Measurements from ENCODE around the gene EIF3I.

Gene EIF3I

DNA sequence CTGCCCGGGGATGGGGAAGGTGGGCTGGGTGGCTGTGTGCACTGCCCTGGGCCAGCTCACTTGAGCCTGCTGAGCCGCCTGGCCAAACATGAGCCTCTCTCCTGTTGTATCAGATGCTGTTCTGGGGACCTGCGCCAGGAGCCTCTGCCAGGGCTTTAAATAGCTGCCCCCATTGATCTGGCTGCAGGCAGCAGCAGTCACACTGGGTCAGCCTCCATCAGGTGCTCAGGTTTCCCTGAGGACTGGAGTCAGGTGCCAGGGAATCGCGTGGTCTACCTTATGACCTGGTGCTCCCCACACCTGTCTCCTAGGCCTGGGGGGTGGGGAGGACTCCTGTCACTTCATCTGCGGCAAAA is 22.5 kb upstream of the EIF3I start:
- H3K9ac ChIP-seq (ENCODE audit: low read length), result peak overlapping the region; percentile 79

DNA sequence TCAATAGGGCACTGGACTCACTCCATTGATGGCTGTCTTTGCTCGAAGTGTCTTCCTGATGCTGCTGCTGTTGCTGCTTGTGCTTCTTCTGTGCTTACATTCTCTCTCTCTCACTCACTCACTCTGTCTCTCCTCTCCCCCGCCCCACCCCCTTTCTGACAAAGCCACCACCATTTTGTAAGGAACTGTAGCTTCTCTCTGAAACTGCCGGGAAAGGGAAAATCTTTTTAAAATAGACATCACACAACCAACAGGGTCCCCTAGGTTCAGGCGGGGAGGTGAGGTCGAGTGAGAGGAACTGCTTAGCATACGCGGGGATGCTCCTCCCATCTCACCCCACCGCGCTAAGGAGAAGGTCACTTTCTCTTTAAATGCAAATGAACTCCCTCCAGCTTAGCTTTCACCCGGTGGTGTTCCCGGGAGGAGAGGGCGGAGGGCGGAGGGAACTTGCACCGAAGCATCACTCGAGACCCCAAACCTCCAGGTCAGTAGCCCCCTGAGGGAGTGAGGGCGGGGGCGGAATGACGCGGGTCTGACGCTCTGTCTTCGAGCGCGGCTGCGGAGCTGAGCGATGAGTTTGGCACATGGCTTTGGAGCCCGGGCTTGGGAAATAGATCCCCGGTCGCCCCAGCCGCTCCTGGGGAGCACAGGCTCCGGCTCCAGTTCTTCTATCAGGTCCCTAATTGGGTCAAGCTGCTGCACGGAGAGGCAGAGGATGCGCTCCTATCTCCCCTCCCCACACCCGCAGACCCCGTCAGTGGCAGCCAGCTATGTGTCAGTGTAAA is 21.8 kb upstream of the EIF3I start, which contains the start of gene CCDC28B:
Gene CCDC28B (plus strand): TSS at position 370 of the 785 bp plus-strand sequence. CDS start 1,341 bp downstream, outside the sequence.
- Histone ChIP-seq H3K9ac (ENCODE audit: low read length) (peak within 1 kb of the TSS; percentile 79), H3K9me3 (ENCODE audit: low read length) (no peaks in the 10 kb centered on the region), H3K36me3 (ENCODE audit: insufficient read depth, low read length) (peaks cover 19% of the 10 kb centered on the region), H3K4me1 (ENCODE audit: insufficient read depth, low read length) (peaks cover 28% of the 10 kb centered on the region), H3K4me3 (ENCODE audit: low read depth in 1 of 2, low read length in 2 of 2) (peak within 1 kb of the TSS; percentile 18 to 89), H3K27ac (ENCODE audit: low read depth, low read length) (peak within 1 kb of the TSS; percentile 92), H3K27me3 (ENCODE audit: control insufficient read depth in 1 of 2, insufficient read depth in 2 of 2, low read length in 2 of 2) (no peaks in the 10 kb centered on the region)

More for the DNA sequence above, 22.5 kb upstream of the EIF3I start:
- no peaks in the 10 kb centered on the region for H3K27me3 ChIP-seq (ENCODE audit: control insufficient read depth in 1 of 2, insufficient read depth in 2 of 2, low read length in 2 of 2)
- H3K27ac ChIP-seq (ENCODE audit: low read depth, low read length), result peak overlapping the region; percentile 92
- H3K9me3 ChIP-seq (ENCODE audit: low read length), result no peaks in the 10 kb centered on the region
- H3K4me1 ChIP-seq (ENCODE audit: insufficient read depth, low read length), result peaks cover 23% of the 10 kb centered on the region
- peak overlapping the region in 1 of 2 donors; percentile 89 for H3K4me3 ChIP-seq (ENCODE audit: low read depth in 1 of 2, low read length in 2 of 2)
- peaks cover 26% of the 10 kb centered on the region for H3K36me3 ChIP-seq (ENCODE audit: insufficient read depth, low read length)

DNA sequence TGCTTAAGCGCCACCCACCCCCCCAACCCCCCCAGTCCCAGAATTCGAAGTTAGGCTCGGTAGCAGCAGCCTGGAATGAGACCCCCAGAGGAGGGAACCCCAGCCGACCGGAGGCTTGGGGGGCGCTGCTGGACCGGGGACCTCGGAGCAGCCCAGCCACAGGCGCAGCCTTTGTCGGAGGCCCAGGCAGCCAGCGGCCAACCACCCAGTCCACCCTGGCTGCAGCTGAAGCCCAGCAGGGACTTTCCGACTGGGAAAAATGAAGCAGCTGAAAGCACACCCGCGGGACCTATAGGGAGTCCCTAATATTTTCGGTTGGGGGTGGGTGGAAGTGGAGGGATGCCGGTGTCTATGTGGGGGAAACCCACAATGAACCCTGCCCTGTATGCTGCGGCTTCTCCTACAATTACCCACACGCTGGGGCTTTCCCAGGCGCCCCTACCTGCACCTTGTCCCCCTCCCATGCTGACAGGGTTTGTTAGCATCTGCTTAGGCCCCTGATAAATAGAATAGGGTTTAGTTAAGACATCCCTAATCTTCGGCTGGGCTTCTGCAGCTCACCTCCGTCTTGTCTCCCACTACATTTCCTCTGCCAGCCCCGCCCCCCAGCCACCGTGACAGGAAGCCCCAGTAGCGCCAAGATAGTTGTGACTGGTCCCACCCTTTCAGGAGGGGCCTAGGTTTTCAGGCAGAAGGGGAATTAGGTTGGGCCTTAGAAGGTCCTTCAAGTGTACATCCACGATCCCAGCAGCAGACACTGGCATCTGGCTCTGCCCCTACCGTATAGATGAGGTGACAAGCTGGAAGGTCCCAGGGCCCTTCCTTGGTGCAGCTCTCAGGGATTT is 21.0 kb upstream of the EIF3I start:
- H3K27me3 ChIP-seq (ENCODE audit: control insufficient read depth in 1 of 2, insufficient read depth in 2 of 2, low read length in 2 of 2), result no peaks in the 10 kb centered on the region
- peak overlapping the region; percentile 92 for H3K27ac ChIP-seq (ENCODE audit: low read depth, low read length)
- H3K4me3 ChIP-seq (ENCODE audit: low read depth in 1 of 2, low read length in 2 of 2), result peak overlapping the region; percentile 18 to 89
- H3K9ac ChIP-seq (ENCODE audit: low read length), result peak overlapping the region; percentile 79
- peaks cover 32% of the 10 kb centered on the region for H3K4me1 ChIP-seq (ENCODE audit: insufficient read depth, low read length)
- H3K36me3 ChIP-seq (ENCODE audit: insufficient read depth, low read length), result peaks cover 11% of the 10 kb centered on the region
- H3K9me3 ChIP-seq (ENCODE audit: low read length), result no peaks in the 10 kb centered on the region

DNA sequence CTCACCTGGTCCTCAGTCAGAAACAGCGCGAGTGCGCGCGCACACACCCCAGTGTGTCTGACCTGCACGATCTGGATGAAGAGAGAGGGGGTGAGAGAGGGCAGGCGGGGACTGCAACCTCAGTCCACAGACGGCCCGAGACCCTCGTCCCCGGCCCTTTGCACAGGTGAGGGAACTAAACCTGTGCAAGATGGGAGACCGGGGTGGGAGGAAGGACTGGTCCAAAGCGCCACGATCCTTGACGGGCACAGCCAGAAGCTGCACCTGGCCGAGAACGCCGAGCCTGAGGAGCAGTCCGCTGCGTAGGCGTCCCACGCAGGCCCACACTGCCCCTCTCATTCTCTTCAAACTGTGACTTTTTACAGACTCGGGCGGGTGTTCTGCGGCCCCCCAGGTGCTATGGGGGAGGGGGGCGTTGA is 17.3 kb upstream of the EIF3I start:
- Histone ChIP-seq H3K9ac (ENCODE audit: low read length) (no peak overlapping the region), H3K9me3 (ENCODE audit: low read length) (no peaks in the 10 kb centered on the region), H3K4me3 (ENCODE audit: low read depth in 1 of 2, low read length in 2 of 2) (peak overlapping the region; percentile 72 to 79), H3K27me3 (ENCODE audit: control insufficient read depth in 1 of 2, insufficient read depth in 2 of 2, low read length in 2 of 2) (no peaks in the 10 kb centered on the region), H3K36me3 (ENCODE audit: insufficient read depth, low read length) (no peaks in the 10 kb centered on the region), H3K27ac (ENCODE audit: low read depth, low read length) (peak overlapping the region; percentile 78), H3K4me1 (ENCODE audit: insufficient read depth, low read length) (peaks cover 28% of the 10 kb centered on the region)

DNA sequence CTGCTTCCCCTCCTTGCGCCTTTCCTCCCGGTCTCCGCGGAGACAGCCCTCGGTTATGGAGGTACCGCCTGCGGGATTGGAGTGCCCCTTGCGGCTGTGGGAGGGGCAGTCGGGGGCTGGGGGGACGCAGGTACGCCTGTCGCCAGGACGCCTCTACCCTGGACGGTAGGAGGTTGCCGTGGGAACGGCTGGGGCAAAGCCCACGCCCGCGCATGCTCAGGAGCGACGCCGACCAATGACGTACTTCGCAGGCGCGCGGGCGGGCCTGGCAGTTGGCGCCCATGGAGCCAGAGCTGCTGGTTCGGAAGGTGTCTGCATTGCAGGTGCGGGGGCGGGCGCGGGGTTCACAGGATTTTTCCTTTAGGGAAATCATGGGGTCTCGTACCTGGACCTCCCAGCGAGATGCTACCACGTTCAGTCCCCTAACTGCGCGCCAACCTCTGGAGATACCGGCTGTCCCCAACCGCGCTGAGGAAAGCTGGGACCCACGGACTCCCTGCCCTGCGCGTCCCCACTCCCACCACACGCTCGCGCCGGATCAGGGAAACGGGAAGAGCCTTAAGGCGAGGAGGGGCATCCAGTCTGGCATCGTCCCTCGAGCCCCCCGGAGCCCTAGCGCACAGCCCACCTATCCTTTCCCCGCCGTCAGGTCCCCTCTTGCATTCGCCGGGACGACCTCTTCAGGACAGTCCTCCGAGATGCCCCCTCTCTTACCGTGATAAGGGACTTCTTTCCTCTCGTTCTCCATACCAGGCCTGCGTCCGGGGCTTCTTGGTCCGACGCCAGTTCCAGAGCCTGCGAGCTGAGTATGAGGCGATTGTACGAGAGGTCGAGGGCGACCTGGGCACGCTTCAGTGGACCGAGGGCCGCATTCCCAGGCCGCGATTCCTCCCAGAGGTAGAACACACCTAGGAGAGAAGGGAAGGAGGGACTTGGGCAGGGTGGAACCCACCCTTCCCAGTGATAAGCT is 16.5 kb upstream of the EIF3I start, which contains the start of gene IQCC:
Gene IQCC (plus strand): TSS at position 271 of the 970 bp plus-strand sequence. CDS start 11 bp downstream, at position 282.
- peaks cover 26% of the 10 kb centered on the region for H3K4me1 ChIP-seq (ENCODE audit: insufficient read depth, low read length)
- H3K27me3 ChIP-seq (ENCODE audit: control insufficient read depth in 1 of 2, insufficient read depth in 2 of 2, low read length in 2 of 2), result no peaks in the 10 kb centered on the region
- peak within 1 kb of the TSS; percentile 72 to 79 for H3K4me3 ChIP-seq (ENCODE audit: low read depth in 1 of 2, low read length in 2 of 2)
- no peaks in the 10 kb centered on the region for H3K9me3 ChIP-seq (ENCODE audit: low read length)
- peak within 1 kb of the TSS; percentile 78 for H3K9ac ChIP-seq (ENCODE audit: low read length)
- peak within 1 kb of the TSS; percentile 78 for H3K27ac ChIP-seq (ENCODE audit: low read depth, low read length)
- H3K36me3 ChIP-seq (ENCODE audit: insufficient read depth, low read length), result no peaks in the 10 kb centered on the region

DNA sequence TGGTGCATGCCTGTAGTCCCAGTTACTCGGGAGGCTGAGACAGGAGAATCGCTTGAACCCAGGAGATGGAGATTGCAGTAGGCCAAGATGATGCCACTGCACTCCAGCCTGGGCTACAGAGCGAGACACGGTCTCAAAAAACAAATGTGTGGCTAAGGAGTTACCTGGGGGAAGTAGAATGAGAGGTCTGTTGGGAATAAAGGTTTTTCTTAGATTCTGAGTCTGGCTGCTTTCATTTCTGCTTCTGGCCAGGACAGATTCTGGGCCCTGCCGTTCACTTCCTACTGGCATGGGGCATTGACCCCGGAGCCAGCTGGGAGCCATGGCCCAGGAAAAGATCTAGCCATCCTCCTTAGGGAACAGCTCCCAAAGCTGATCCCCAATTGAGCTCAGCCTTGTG is 13.7 kb upstream of the EIF3I start:
- Histone ChIP-seq H3K36me3 (ENCODE audit: insufficient read depth, low read length) (no peaks in the 10 kb centered on the region), H3K27ac (ENCODE audit: low read depth, low read length) (no peak overlapping the region), H3K27me3 (ENCODE audit: control insufficient read depth in 1 of 2, insufficient read depth in 2 of 2, low read length in 2 of 2) (no peaks in the 10 kb centered on the region), H3K9me3 (ENCODE audit: low read length) (no peaks in the 10 kb centered on the region), H3K9ac (ENCODE audit: low read length) (no peak overlapping the region), H3K4me3 (ENCODE audit: low read depth in 1 of 2, low read length in 2 of 2) (no peak overlapping the region), H3K4me1 (ENCODE audit: insufficient read depth, low read length) (peaks cover 16% of the 10 kb centered on the region)

DNA sequence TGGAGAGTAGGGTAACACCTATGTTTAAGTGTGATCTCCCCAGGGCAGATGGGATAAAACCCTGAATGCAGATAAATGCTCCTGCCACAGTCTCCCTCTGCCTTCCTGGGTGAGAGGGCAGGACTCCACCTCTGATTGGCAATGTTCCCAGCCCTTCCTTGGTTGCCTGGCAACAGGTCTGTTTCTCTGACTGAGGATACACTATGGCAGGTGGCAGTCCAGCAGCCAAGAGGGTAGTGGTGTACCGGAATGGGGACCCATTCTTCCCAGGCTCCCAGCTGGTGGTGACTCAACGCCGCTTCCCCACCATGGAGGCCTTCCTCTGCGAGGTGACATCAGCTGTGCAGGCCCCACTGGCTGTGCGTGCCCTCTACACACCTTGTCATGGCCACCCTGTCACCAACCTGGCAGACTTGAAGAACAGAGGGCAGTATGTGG is 13.3 kb upstream of the EIF3I start, which contains the start of gene DCDC2B:
Gene DCDC2B (plus strand): TSS at position 199 of the 438 bp plus-strand sequence. CDS start 5 bp downstream, at position 204.
- Histone ChIP-seq H3K27me3 (ENCODE audit: control insufficient read depth in 1 of 2, insufficient read depth in 2 of 2, low read length in 2 of 2) (no peaks in the 10 kb centered on the region), H3K27ac (ENCODE audit: low read depth, low read length) (no peak within 1 kb of the TSS), H3K4me1 (ENCODE audit: insufficient read depth, low read length) (peaks cover 16% of the 10 kb centered on the region), H3K4me3 (ENCODE audit: low read depth in 1 of 2, low read length in 2 of 2) (no peak within 1 kb of the TSS), H3K9me3 (ENCODE audit: low read length) (no peaks in the 10 kb centered on the region), H3K36me3 (ENCODE audit: insufficient read depth, low read length) (no peaks in the 10 kb centered on the region), H3K9ac (ENCODE audit: low read length) (no peak within 1 kb of the TSS)

DNA sequence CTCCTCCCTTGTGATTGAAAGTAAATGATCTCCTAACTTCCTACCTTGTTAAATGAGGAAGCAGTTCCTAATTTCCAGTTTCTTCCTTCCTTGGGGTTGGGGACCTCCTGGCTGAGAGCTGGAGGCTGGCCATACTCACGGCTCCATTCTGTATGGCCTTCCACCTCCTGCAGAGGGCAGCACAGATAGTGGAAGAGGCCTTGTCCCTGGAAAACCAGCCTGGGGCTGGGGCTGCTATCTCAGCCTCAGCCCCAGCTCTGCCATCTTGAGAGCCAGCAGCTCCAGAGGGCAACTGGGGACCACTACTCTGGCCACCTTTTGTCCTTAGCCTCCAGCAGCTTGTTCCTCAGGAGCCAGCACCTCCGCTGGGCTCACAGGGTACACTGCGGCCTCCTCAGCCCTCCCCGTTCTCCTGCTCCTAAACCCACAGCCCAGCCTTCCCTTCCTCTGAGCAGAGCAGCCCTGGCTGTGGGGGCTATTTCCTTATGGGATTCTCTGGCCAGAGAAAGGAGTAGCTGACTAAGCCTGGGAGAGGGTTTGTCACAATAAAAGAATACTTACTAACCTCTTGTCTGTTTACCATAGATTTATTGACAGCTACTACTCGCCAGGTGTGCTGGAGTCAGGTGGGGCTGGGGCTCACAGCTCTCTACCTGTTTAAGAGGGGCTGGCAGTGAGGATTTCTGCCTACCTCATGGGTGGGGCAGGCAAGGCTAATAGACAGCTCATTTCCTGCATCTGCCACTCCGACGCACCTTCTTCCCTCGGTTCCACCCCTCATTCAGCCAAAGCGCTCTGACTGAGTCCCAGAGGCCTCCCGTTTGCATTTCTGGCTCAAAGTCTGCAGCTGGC is 6.4 kb upstream of the EIF3I start:
- Histone ChIP-seq H3K36me3 (ENCODE audit: insufficient read depth, low read length) (peaks cover 36% of the 10 kb centered on the region), H3K9ac (ENCODE audit: low read length) (no peak overlapping the region), H3K4me3 (ENCODE audit: low read depth in 1 of 2, low read length in 2 of 2) (no peak overlapping the region), H3K9me3 (ENCODE audit: low read length) (no peaks in the 10 kb centered on the region), H3K4me1 (ENCODE audit: insufficient read depth, low read length) (peaks cover 10% of the 10 kb centered on the region), H3K27me3 (ENCODE audit: control insufficient read depth in 1 of 2, insufficient read depth in 2 of 2, low read length in 2 of 2) (no peaks in the 10 kb centered on the region), H3K27ac (ENCODE audit: low read depth, low read length) (no peak overlapping the region)

DNA sequence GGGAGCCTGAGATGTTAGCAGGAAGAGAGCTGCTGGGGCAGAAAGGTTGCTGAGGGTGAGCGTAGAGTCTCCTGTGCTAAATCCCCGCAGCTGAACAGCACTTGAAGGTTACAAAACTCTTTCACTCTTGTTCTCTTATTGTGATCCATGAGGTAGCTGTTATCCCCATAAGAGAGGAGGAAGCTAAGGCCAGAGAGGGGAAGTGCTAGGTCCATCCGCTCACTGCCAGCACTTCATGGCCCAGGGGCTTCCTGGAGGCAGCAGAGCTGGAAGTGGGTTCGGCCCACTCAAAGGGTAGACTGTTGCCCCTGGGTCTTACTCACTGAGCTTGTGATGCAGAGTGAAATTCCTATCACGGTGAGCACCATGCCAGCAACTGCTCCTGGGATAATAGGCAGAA is 5.6 kb upstream of the EIF3I start:
- Histone ChIP-seq H3K27me3 (ENCODE audit: control insufficient read depth in 1 of 2, insufficient read depth in 2 of 2, low read length in 2 of 2) (no peaks in the 10 kb centered on the region), H3K27ac (ENCODE audit: low read depth, low read length) (no peak overlapping the region), H3K9me3 (ENCODE audit: low read length) (no peaks in the 10 kb centered on the region), H3K4me1 (ENCODE audit: insufficient read depth, low read length) (peaks cover 17% of the 10 kb centered on the region), H3K9ac (ENCODE audit: low read length) (no peak overlapping the region), H3K36me3 (ENCODE audit: insufficient read depth, low read length) (peaks cover 36% of the 10 kb centered on the region), H3K4me3 (ENCODE audit: low read depth in 1 of 2, low read length in 2 of 2) (no peak overlapping the region)

DNA sequence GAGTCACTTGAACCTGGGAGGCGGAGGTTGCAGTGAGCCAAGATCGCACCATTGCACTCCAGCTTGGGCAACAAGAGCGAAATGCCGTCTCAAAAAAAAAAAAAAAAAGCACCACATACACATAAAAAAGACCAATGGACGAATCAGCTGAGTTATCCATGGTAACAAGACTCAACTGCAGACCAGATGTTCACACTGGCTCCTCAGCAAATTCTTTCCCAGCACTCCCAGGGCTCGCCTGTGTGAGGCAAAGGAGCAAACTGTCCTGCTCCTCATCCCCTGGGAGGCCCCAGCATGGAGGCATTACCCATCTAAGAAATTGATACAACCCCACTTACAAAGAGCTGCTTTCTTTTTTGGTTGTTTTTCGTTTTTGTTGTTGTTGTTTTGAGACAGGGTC is 3.2 kb upstream of the EIF3I start:
- Histone ChIP-seq H3K4me1 (ENCODE audit: insufficient read depth, low read length) (peaks cover 31% of the 10 kb centered on the region), H3K4me3 (ENCODE audit: low read depth in 1 of 2, low read length in 2 of 2) (no peak overlapping the region), H3K27me3 (ENCODE audit: control insufficient read depth in 1 of 2, insufficient read depth in 2 of 2, low read length in 2 of 2) (no peaks in the 10 kb centered on the region), H3K9ac (ENCODE audit: low read length) (no peak overlapping the region), H3K9me3 (ENCODE audit: low read length) (no peaks in the 10 kb centered on the region), H3K36me3 (ENCODE audit: insufficient read depth, low read length) (peaks cover 41% of the 10 kb centered on the region), H3K27ac (ENCODE audit: low read depth, low read length) (no peak overlapping the region)

All from muscle layer of colon (tissue), 2 donors.